H1 (cell line): ENCODE measurements around the gene CHRNA1. TPM values are rescaled to one million over a fixed set of nuclear protein-coding genes. Genes with fewer than 3 reads are reported as not detected.

Experiments
- CBX5 ChIP-seq: fragments of 300-800, 300-1000 bp; sonication (generic); IDR thresholded peaks from 2 replicates; pipeline ENCODE4 v1.7.1; 2016; ENCODE audit warnings: antibody characterized with exemption, low read length, low read depth
- CHD1 ChIP-seq: IDR thresholded peaks from 2 replicates; pipeline ENCODE4 v1.6.1; 2012; ENCODE audit warnings: low read depth, low read length, improper control_type of control experiment
- CHD7 ChIP-seq: fragments of 300-600 bp; sonication (generic); IDR thresholded peaks from 2 replicates; pipeline ENCODE4 v1.7.1; 2012; ENCODE audit warnings: low read length, moderate library complexity, mild to moderate bottlenecking, inconsistent platforms; ENCODE audit not compliant: insufficient replicate concordance
- SIRT6 ChIP-seq: IDR thresholded peaks from one replicate; pipeline ENCODE4 v1.7.1; 2012; ENCODE audit warnings: low read length, inconsistent platforms
- YY1 ChIP-seq: IDR thresholded peaks from 2 replicates; pipeline ENCODE4 v1.6.1; 2011; ENCODE audit warnings: low read depth, mild to moderate bottlenecking, low read length
- polyA plus RNA-seq, 7 experiments: library from polyadenylated mRNA; depleted of rRNA in 3 of 7; stranded (reverse) in 5 of 7; unstranded in 2 of 7; fragments of >200 nt in 5 of 7; fragments of 200-250 nt in 2 of 7; gene quantifications; 1 replicate in 5 of 7; 2 replicates in 1 of 7; 4 replicates in 1 of 7; pipeline versions ENCODE4 v1.2.1 to v1.2.3, GENCODE V29; 2011 to 2013; ENCODE audit warnings: missing spikeins in 2 of 7, mixed read lengths in 2 of 7
- total RNA-seq: library from RNA; stranded (reverse); fragmentation: NEBNext Ultra II Directional; extraction: Animal tissue kit (Norgen Biotek cat#: 25700); gene quantifications from 2 replicates; pipeline ENCODE4 v1.2.1, GENCODE V29; 2021

CHRNA1 gene
- total and polyA plus RNA-seq, 2 of the 8 experiments (the other 6 are each of a cell fraction or from before 2014, with no cell fraction given) = 0.11 to 0.15 TPM

GRCh38 chr2:174740721-174741120, 23.6 kb downstream of the CHRNA1 start (continued):
- TF ChIP-seq CHD7 = no peak
- no peak for TF ChIP-seq CHD1
- no peak for TF ChIP-seq YY1
- no peak for TF ChIP-seq CBX5
- TF ChIP-seq SIRT6 = no peak
